Lower leg skin (tissue), 4 donors: Measurements from ENCODE around the gene MAD1L1. TPM values are rescaled to one million over a fixed set of nuclear protein-coding genes. Genes with fewer than 3 reads are reported as not detected.

Experiments
- DNase-seq, 2 donors: peaks; one replicate each; pipeline ENCODE4 v3.0.0-alpha.2; 2019; ENCODE audit warnings: low spot score in 2 of 2
- H3K4me3 ChIP-seq: fragments of 200-600 bp; sonication (generic); 2 replicates; pipeline ENCODE4 v1.5.1; 2017; ENCODE audit warnings: mild to moderate bottlenecking, low read depth; ENCODE audit not compliant: poor library complexity, severe bottlenecking
- POLR2A ChIP-seq, 2 donors: fragments of 450-650 bp; IDR thresholded peaks; one replicate each; pipeline ENCODE4 v1.6.1; 2016 to 2017; ENCODE audit warnings: antibody characterized with exemption in 2 of 2, mild to moderate bottlenecking in 1 of 2, moderate library complexity in 1 of 2
- WGBS, 2 donors: methylation state at CpG; one replicate each; pipeline ENCODE4 v1.1.5; 2018; 5-methylcytosine and 5-hydroxymethylcytosine counted together
- intact Hi-C: fragments of 100-400 bp; cut with DNase I; formaldehyde crosslinking; loops from one replicate; pipeline ENCODE4 v1.15.0; 2023; ENCODE audit warnings: low total_unique reads
- total RNA-seq, 4 donors: library from RNA; depleted of rRNA; stranded (reverse); fragments of >200 nt; gene quantifications; one replicate each; pipeline ENCODE4 v1.1.0, GENCODE V29; 2016
- TF ChIP-seq, protein P1 (sequence below), 3 donors: fragments of 450-650 bp; IDR thresholded peaks; one replicate each; pipeline ENCODE4 v1.5.1; 2016; ENCODE audit warnings: antibody characterized with exemption in 3 of 3, mild to moderate bottlenecking in 3 of 3, moderate library complexity in 2 of 3

MAD1L1 gene
- total RNA-seq, 4 donors from 2014 or later, result 37.7 to 77.8 (median 59.4) TPM

DNA sequence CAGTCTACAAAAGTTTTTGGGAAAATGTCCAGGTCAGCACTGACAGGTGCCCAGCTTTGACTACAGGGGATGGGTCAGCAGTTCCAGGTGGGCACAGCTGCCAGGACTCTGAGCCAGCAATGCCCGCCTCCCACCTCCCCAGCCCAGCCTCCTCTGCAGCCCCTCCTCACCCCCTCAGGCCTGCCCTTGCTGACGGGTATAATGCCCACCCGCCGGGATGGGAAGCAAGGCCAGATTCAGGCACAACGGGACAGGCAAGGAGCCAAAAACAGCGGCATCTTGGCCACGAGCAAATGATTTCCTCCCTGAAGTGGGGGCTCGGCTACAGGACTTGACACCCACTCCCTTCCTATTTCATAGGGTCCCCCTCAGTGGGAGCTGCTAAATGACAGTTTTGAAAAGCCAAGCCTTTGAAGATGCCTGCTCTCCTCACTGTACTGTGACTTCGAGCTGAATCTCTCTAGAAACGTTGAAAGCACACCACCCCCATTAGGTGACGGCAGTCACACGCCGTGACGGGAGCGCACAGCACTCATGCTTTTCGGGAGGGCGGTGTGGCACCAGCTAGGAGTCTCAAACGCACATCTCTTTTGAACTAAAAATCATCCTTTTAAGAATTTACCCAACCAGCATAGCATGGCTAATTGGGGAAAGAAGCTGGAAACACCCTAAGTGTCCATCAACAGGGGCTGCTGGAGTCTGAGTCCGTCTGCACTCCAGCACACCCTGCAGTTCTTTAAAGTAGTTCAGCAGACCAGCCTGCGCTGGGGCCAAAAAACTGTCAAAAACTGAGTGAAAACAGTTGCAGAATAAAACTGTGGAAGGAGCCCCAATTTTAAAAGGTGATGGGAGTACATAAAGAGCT is 29.6 kb downstream of the MAD1L1 start:
- peak in 1 of 2 donors; percentile 74 for DNase-seq
- TF ChIP-seq, protein P1, sequence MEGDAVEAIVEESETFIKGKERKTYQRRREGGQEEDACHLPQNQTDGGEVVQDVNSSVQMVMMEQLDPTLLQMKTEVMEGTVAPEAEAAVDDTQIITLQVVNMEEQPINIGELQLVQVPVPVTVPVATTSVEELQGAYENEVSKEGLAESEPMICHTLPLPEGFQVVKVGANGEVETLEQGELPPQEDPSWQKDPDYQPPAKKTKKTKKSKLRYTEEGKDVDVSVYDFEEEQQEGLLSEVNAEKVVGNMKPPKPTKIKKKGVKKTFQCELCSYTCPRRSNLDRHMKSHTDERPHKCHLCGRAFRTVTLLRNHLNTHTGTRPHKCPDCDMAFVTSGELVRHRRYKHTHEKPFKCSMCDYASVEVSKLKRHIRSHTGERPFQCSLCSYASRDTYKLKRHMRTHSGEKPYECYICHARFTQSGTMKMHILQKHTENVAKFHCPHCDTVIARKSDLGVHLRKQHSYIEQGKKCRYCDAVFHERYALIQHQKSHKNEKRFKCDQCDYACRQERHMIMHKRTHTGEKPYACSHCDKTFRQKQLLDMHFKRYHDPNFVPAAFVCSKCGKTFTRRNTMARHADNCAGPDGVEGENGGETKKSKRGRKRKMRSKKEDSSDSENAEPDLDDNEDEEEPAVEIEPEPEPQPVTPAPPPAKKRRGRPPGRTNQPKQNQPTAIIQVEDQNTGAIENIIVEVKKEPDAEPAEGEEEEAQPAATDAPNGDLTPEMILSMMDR (IDR thresholded peaks at IDR 0.05), result no peak
- TF ChIP-seq POLR2A (IDR thresholded peaks at IDR 0.05), result no peak
- 88% methylated on average over 20 of the region's 20 CpGs for WGBS, 2 donors
- no peak overlapping the region for H3K4me3 ChIP-seq
- intact Hi-C loops, result no loop called here

DNA sequence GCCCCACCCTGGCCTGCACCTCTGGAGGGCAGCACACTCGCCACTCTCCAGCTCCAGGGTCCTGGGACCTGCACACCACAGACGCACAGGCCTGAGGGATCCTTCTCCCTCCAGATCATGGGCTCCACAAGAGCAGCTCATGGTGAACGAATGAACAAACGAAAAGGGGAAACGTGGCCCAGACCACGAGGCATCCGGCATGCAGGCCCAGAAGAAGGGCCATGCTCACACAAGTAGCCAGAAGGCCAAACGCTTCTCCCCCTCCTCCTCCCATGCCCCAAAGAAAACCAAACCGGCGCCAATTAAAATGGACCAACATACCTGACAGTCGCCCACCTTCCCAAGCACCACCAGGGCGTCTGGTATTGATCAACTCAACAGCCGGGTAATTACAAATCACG is 30.4 kb downstream of the MAD1L1 start:
- WGBS, 2 donors, result 88 to 94% methylated on average over 13 to 14 of the region's 14 CpGs
- DNase-seq, result peak in 1 of 2 donors; percentile 83
- no peak for TF ChIP-seq POLR2A (IDR thresholded peaks at IDR 0.05)
- TF ChIP-seq, protein P1 (IDR thresholded peaks at IDR 0.05), result no peak
- intact Hi-C loops, result no loop called here
- no peak overlapping the region for H3K4me3 ChIP-seq

DNA sequence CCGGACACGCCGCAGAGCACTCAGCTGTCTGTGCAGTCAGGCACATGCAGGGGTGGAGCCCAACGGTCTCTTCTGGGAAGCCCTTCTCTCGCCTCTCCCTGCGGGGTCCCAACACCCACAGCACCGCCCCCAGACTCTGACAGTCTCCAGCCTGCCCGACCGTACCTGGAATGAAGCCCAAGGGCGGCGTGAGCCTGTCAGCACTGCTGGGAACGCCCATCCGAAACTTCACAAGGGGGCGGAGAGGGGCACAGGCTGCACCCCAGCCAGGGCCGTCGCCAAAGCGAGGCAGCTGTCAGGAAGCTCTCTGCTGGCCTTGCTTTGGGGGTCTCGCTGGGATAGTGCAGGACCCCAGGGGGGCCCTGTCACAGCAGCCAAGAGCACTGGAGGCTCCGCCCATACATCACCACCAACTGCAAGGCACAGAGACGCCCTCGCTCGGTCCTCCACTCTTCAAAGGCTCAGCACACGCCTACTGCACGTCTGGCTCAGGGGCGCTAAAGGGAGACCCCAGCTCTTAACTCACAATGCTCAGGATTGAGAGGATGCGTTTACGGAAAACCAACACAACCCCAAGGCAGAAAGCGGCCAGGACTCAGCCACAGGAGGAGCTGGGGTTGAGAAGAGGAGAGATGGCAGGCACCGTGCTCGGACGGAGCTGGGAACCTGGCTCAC is 30.9 kb downstream of the MAD1L1 start:
- 74 to 76% methylated on average over 22 to 29 of the region's 31 CpGs for WGBS, 2 donors
- no peak overlapping the region for H3K4me3 ChIP-seq
- intact Hi-C loops, result no loop called here
- no peak for TF ChIP-seq POLR2A (IDR thresholded peaks at IDR 0.05)
- TF ChIP-seq, protein P1 (IDR thresholded peaks at IDR 0.05), result no peak
- peak in 1 of 2 donors; percentile 80 for DNase-seq

DNA sequence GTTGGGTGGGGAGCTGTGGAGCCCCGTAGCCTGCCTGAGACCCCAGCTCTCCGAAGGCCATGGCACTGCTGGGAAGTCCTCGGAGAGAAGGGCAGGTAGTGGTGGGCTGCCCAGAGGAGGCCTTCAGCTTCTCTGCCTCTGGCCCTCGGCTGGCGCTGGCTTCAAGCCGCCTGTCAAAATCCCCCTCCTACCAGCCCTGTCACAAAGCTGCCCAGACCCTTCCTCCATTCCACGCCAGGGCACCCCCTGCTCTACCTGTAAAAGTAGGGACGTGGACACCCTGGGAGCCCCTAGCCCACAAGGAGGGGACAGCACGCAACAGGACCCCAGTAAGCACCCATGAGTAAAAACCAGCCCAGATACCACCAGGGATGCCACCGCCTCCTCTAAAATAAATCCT is 31.6 kb downstream of the MAD1L1 start:
- intact Hi-C loops, result no loop called here
- H3K4me3 ChIP-seq, result no peak overlapping the region
- TF ChIP-seq POLR2A (IDR thresholded peaks at IDR 0.05), result no peak
- TF ChIP-seq, protein P1 (IDR thresholded peaks at IDR 0.05), result no peak
- peak in 1 of 2 donors; percentile 65 for DNase-seq
- 96 to 98% methylated on average over 7 to 9 of the region's 10 CpGs for WGBS, 2 donors

DNA sequence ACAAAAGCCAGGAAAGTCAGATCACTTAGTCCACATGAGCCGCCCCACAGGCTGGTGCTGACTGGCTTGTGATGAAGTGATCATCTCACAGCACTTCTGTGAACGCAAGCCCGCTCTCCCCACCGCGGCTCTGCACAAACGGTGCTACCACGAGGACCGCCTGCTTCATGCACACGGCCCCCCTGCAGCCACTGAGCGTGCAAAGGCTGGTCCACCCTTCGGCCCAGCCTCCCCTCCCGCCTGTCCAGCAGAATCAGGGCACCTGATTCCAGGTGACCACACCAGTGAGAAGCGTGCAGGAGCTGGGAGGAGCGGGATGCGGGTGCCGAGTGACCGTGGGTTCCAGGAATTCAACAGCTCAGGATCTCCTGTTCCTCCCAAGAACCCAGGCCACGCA is 32.2 kb downstream of the MAD1L1 start:
- peak in 1 of 2 donors; percentile 77 for DNase-seq
- H3K4me3 ChIP-seq, result no peak overlapping the region
- no peak for TF ChIP-seq POLR2A (IDR thresholded peaks at IDR 0.05)
- TF ChIP-seq, protein P1 (IDR thresholded peaks at IDR 0.05), result no peak
- 93 to 96% methylated on average over 18 of the region's 18 CpGs for WGBS, 2 donors
- intact Hi-C loops, result no loop called here
